ENCODE data around the gene DOK7.
A peak's percentile ranks its signal among the peaks of the same experiment; 100 is the strongest.

DOK7 gene, protein sequence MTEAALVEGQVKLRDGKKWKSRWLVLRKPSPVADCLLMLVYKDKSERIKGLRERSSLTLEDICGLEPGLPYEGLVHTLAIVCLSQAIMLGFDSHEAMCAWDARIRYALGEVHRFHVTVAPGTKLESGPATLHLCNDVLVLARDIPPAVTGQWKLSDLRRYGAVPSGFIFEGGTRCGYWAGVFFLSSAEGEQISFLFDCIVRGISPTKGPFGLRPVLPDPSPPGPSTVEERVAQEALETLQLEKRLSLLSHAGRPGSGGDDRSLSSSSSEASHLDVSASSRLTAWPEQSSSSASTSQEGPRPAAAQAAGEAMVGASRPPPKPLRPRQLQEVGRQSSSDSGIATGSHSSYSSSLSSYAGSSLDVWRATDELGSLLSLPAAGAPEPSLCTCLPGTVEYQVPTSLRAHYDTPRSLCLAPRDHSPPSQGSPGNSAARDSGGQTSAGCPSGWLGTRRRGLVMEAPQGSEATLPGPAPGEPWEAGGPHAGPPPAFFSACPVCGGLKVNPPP

DNA sequence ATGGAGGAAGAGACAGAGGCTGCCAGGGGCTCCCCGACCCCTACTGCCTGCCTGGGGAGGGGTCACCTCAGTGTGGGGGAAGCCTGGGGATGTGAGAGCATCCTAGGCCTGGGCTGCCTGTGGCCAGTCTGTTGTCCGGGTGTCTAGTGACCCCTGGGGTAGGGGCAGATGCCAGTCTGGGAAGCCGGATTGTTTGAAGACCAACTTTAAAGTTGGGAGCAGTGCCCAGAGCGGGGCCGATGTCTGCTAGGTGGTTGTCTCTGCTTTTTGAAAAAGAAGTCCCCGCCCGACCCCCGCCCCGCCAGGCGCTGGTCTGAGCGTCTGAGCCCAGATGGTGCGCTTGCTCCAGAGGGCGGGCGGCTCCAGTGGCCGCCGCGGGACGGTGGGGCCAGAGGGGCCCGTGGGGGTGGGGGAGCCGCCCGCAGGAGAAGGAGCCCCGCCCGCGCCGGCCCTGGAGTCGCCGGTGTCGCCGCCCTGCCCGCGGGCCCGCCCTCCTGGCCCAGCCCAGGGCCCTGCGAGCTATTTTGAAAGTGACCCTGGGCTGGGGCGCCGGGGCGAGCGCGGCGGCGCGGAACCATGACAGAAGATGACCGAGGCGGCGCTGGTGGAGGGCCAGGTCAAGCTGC, at the start of gene DOK7:
Gene DOK7 (plus strand): TSS at position 517 of the 626 bp plus-strand sequence. CDS start 70 bp downstream, at position 587.
- no peak for DNase-seq (ENCODE audit: low spot score)

DNA sequence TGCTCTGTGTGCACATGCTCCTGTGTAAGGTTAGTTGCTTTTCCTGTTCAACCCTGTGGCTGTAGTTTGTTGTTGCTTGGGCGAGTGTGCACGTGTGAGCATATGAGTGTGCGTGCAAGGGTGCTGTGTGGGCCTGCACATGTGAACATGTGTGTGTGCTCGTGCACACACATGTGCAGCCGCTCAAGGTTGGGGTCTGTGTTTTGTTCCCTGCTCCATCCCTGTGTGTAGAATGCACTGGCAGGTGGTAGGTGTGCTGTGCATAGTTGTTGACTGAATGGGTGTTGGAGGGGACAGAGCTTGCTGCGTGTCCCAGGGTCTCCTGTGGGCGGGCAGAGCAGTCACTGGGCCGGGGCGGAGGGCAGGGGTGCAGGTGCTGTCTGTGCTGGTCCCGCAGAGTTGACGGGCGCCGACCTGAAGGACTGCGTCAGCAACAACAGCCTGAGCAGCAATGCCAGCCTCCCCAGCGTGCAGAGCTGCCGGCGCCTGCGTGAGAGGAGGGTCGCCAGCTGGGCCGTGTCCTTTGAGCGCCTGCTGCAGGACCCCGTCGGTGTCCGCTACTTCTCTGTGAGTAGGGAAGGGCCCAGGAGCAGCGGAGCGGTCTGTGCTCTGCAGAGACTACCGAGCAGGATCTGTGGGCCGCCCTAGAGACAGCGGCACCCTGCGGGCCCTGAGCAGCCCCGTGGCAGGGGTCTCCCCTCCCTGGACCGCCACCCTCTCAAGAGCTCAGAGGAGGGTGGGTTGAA, 49.3 kb upstream of the DOK7 start:
- no peak for DNase-seq (ENCODE audit: low spot score)

DNA sequence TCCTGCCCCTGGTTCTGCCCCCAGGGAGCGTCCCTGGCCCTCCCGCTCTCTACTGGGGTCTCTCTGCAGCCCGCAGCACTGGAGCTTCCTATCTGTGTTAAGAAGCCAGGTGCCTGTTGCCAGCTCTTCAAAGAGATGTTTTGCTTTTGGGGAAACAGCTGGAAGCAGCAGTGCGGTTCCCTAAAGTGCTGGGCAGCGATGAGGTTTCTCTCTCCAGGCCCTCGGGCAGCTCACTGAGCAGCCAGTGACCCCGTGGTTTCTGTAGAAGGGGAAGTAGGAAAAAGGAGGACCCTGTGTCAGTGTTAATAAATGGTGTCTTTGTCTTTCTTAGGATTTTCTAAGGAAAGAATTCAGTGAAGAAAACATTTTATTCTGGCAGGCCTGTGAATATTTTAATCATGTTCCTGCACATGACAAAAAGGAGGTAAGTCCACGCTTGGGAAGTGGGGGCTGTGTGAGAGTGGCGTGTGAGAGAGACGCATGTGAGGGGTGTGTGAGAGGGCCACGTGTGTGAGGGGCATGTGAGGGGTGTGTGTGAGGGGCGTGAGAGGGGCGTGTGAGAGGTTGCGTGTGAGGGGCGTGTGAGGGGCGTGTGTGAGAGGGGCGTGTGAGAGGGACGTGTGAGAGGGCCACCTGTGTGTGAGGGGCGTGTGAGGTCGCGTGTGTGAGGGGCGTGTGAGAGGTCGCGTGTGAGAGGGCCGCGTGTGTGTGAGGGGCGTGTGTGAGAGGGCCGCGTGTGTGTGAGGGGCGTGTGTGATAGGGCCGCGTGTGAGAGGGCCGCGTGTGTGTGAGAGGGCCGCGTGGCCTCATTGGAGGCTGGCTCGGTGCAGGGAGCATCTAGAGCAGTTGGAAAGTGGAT, 48.5 kb upstream of the DOK7 start:
- no peak for DNase-seq (ENCODE audit: low spot score)

DNA sequence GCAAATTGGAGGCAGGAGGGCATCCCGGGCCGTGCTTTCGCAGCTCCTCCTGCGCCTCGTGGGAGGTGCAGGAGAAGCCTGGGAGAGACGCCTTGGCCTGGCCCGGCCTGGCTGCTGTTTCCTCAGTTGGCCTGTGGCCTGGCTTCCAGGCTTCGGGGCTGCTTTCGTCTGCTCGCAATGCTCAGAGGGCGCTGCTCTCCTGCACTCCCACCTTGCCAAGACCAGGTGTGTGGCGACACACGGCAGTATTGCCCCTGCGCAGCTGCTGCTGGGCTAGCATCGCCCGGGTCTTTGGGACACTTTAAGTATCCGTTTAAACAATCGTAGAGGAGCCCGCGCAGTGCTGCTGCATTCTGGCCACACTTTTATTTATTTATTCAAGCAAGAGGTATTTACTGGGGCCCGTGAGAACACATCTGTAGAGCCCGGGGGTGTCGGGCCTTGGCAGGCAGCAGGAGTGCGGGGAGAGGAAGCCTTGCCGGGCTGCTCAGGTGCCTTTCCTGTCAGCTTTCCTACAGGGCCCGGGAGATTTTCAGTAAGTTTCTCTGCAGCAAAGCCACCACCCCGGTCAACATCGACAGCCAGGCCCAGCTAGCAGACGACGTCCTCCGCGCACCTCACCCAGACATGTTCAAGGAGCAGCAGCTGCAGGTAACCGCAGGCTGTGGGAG, 47.5 kb upstream of the DOK7 start:
- no peak for DNase-seq (ENCODE audit: low spot score)

DNA sequence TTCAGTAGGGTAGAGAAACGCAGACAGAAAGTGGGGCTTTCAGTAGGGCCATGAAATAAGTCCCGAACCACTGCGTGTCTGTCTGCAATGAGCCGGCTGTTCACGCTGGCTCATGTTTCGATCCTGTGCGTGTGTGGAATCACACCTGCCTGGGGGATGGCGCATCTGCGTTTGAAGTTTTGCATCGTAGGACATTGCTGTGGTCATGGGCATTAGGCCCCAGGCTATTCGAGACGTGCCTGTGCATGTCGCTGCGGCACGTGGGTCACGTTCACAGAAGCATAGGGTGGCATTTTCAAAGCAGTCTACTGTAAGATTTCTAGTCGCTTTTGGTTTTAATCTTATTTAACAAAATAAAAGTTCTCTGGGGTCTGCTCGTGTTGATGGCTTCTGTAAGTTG, 46.8 kb upstream of the DOK7 start:
- no peak for DNase-seq (ENCODE audit: low spot score)

DNA sequence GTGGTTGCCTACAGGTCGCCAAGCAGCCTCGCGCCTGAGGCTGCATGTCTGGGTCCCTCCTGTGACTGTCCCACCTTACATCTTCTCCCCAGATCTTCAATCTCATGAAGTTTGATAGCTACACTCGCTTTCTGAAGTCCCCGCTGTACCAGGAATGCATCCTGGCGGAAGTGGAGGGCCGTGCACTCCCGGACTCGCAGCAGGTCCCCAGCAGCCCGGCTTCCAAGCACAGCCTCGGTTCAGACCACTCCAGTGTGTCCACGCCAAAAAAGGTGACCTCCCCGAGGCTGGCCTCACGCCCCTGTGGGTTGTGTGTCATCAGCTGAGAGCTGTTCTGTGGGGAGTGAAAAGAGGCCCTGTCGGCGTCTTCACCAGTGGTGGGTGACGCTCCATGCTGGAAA, 46.3 kb upstream of the DOK7 start:
- no peak for DNase-seq (ENCODE audit: low spot score)

DNA sequence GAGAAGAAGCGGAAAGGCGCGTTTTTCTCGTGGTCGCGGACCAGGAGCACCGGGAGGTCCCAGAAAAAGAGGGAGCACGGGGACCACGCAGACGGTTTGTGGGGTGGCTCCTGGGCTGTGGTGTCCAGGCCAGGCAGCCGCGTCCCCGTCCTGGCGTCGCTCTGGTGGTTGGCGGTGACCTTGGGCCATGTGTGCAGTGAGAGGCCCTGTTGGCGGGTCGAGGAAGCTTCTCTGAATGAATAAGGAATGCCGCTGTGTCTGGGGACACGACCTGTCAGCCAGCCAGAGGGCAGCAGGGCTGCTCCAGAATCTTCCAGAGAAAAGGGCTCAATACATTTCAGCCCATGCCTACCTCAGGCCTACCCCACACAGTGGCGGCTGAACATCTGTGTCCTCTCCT, 45.7 kb upstream of the DOK7 start:
- no peak for DNase-seq (ENCODE audit: low spot score)

DNA sequence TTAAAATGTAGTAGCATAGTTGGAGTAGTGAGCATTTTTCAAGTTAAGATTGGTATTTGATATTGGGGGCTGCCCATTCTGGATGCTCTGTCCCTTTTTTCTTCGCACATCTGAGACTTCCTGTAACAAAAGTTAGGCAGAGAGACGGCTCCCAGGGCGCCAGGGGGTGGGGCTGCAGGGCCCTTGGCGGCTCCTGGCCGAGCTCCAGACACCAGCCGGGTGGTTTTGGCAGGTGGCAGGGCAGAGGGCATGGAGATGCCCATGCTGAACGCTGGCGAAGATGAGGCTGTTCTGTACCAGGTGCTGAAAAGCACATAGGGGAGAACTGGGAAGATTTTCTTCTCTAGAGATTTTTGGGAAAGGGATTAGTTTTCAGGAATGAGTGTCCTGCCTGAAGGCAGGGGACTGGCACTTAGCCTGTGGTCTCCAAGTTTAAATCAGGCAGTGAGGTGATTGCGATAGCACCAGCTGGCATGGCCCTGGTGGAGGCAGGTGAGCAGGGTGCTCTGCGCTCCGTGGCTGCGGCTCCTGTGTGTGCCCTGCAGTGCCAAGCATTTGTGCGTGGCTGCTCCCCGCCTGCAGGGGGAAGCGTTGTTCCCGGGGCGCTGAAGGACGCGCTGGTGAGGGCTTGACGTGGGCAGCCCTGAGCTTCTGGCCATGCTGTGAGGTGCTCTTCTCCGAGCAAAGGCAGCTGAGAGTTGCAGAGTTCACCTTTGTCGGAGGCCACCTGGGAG, 44.9 kb upstream of the DOK7 start:
- peak; percentile 64 for DNase-seq (ENCODE audit: low spot score)

DNA sequence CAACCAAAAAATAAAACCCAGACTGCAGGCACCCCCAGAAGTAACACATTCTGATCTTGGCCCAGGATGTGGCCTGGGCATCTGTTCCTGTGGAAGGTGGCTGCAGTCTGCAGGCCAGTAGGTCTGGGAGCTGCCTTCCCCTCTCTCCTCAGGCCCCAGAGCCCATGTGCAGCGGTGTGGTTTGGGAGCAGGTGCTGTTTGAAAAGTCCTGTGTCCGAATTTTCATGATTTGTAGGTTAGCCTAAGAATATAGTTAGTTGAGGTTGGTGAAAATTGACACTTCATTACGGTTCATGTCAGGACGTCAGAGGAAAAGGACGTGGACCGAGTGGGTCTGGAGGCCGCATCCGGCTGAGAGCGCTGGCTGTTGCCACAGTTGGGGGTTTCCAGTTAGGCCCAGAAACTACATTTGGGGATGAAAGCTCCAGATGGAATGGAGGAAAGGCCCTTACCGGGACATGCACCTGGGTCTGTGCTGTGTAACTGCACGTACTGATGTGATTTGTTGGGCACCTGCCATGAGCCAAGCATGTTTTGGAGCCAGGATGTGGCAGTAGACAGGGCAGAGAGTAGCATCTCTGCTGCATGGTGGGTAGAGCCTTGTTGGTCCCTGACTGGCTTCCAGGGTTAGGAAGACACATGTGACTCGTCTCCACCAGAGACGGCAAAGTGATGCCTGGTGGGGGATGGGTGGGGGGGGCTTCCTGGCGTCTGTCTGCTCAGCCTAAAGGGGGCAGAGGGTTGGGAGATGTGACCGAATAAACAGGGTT, 43.1 kb upstream of the DOK7 start:
- DNase-seq (ENCODE audit: low spot score): no peak

DNA sequence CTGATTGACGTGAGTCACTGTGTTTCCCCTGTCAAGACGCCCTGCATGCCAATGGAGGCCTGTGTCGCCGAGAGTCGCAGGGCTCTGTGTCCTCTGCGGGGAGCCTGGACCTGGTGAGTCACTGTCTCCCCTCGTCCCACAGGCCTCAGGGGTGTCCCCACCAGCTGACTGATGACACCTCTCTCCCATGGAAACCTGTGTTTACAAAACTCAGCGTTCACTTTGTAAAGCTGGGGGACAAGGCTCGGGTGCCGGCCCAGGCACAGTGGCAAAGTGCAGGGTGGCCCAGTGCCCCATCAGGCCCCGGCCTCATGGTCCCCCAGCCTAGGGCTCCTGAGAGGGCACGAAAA, 42.5 kb upstream of the DOK7 start:
- DNase-seq (ENCODE audit: low spot score): no peak

DNA sequence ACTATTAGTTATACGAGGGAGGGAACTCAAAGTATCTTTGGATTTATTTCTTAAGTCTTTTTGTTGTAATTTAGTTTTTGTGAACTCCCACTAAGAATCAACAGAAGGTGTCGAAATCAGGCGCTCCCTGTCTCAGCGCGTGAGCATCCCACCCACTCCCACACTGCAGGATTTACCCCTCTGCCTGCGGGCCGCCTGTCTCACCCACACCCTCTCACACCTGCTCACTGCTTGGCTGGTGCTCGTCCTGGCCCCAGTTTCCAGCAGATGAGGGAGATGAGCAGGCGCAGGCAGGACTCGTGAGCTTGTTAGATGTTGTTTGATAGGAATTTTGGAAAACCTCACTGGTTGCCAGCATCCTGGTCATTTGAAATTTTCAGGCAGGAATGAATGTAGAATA, 42.1 kb upstream of the DOK7 start:
- no peak for DNase-seq (ENCODE audit: low spot score)

DNA sequence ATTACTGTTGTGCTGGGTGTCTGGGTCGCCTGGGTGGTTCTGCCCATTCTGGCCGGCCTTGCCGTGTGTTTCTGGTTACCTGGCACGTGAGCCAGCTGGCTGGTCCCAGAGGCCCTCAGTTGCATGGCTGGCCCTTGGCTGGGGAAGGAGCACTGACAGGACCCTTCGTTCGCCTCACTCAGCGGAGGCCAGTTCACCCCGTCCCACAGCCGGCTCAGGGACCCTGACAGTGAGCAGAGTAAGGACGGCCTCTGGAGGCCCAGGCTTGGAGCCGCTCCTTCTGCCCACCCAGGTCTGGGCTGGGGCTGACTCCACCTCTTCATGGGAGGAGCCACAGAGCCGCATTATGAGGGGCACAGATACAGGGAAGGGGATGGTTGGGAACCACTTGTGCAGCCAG, 41.6 kb upstream of the DOK7 start:
- DNase-seq (ENCODE audit: low spot score): no peak

DNA sequence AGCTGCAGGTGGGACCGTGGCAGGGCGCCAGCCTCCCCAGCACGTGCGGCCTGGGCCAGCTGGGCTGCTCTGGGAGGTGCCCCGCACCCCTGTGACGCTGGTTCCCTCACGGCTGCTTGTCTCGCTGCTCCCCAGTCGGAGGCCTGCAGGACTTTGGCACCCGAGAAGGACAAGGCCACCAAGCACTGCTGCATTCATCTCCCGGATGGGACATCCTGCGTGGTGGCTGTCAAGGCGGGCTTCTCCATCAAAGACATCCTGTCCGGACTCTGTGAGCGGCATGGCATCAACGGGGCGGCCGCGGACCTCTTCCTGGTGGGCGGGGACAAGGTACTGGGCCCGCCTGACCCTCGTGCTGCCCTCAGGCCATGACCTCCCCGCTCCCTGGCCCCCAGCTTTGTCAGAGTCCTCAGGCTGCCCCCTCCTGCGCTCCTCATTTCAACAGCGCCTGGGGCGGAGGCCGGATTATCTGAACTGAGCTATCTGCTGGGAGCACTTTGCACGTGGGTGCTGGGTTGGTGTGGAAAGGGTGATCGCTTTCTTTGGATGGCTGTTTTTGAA, 40.8 kb upstream of the DOK7 start:
- DNase-seq (ENCODE audit: low spot score): no peak

DNA sequence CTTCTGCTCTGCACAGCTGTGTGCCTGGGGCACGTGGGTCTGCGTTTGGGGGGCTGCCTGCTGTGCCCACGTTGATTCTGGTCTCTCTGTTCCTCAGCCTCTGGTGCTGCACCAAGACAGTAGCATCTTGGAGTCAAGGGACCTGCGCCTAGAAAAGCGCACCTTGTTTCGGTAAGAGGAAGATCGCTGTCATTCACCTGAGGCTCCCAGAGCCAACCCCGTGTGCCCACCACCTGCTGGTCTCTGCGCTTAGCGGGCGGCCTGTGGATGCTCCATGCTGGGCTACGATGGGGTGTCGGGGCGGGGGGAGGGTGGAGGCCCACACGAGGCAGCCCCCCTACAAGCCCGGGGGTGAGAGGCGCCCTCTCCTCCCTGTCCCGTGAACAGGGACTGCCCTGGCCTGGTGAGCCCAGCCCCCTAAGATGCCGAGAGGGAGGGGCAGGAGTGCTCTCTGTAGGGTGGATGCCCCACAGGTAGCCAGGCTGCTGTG, 40.3 kb upstream of the DOK7 start:
- DNase-seq (ENCODE audit: low spot score): no peak

DNA sequence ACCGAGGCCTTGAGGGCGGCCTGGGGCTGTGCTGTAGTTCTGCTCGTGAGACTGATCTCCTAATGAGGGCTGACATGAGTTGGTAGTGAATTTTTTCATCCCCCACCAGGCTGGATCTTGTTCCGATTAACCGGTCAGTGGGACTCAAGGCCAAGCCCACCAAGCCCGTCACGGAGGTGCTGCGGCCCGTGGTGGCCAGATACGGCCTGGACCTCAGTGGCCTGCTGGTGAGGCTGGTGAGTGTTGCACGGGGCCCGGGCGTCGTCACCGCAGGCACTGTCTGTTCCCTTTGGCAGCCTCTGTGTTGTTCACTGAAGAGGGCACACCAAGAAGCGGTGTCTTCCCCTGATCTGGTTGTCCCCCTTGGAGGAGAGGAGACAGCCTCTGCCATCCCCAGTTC, 39.7 kb upstream of the DOK7 start:
- no peak for DNase-seq (ENCODE audit: low spot score)

DNA sequence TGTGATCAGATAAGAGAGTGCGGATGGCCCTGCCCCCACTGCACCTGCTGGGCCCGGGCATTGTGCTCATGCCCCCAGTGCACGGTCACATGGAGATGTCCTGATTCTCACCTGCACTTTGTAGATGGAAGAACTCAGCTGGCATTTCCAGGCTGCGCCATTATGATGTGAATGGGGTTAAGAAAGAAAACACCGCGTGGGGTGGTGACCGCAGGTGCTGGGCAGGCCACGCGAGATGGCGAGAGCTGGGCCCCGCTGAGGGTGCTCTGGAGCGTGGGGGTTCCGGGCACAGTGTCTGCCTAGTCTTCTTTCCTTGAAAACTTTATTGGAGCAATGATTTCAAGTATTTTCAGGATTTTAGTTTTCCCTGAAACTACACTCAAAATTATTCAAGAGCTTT, 39.2 kb upstream of the DOK7 start:
- no peak for DNase-seq (ENCODE audit: low spot score)

DNA sequence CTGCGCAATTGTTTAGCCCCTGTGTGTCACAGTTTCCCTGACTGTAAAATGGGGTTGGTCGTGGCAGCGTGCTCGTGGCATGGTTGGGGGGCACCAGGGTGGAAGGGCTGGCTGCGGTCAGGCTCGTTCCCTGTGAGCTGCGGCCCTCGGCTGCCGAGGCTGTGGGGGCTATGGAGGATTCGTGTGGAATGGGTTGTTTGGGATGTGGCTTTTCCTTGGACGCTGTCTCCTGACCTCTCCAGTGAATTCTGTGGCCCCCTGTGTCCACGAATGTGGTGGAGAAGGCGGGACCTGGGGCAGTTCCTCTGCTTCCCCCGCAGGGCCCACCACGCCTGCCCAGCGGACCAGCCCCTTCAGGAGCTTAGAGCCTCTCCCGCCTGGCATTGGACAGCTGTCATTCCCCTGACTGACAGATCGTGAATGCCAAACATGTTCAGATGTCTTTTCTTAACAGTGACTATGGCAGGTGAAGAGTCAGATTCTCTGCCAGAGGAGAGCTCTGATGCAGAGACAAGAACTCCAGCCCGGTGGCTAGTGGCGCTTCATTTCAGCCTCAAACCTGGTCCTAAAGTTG, 38.5 kb upstream of the DOK7 start:
- no peak for DNase-seq (ENCODE audit: low spot score)

DNA sequence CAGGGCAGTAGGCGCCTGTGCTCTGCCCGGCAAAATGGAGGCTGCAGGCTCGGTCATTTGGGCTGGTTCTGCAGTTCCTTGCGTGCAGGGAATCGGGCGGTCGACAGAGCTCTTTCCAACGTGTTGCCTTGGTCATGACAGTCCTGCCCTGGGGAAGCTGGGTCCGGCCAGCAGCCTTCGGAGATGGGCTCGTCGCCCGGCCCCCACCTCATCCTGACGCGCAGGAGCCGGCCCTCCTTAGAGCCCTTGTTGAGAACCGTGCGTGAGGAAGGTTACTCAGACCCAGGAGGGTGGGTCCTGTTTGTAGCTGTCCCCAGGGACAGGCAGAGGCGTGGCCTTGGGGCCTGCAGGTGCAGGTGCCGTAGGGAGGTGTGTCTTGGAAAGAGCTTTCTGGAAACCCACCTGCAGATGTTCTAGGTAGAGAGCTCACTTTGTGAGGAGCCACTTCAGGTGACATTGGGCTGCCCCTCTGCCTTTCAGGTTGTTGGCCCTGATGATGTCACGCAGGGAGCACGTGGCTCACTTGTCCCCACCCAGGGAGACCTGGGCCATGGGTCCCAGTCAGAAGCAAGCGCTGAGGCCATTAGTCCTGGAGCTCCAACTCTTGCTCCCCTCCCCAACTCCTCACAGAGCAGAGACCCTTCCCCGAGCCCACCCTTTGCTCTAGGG, 36.5 kb upstream of the DOK7 start:
- no peak for DNase-seq (ENCODE audit: low spot score)

DNA sequence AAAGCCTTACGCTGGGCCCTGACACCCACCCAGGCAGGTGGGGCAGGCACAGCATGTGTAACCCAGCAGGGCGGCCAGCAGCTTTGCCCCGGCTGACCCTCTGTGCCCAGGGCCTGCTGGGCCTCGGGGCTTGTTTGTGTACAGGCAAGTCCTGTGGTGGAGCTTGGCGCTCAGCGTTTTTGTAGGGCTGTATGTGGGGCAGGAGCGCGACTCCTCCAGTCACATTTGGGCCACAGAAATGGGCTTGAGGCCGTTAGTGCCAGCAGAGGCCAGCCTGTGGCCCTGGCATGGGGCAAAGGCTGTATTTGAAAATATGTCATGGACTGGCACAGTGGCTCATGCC, 36.0 kb upstream of the DOK7 start:
- no peak for DNase-seq (ENCODE audit: low spot score)

All from HuH-7.5 (cell line).